A549 treated with dexamethasone at 1 μM for 4 hours (cell line): ENCODE results near the gene RPRD1A. TPM values are rescaled to one million over a fixed set of nuclear protein-coding genes. Genes with fewer than 3 reads are reported as not detected.

Experiments
- total RNA-seq: library from RNA; stranded (reverse); fragments of 200-300 nt; extraction: Qiagen RNA extraction; gene quantifications from 5 replicates; pipeline ENCODE4 v1.2.3, GENCODE V29; 2022

RPRD1A gene
- 15.6 to 25.2 TPM (median 22.3 TPM) in 5 replicates for total RNA-seq

GRCh38 chr18:36067055-36067957 lies at the start of gene RPRD1A:
Gene RPRD1A (minus strand): TSS chr18:36067559. CDS start chr18:36067404, 155 bp downstream.

DNA sequence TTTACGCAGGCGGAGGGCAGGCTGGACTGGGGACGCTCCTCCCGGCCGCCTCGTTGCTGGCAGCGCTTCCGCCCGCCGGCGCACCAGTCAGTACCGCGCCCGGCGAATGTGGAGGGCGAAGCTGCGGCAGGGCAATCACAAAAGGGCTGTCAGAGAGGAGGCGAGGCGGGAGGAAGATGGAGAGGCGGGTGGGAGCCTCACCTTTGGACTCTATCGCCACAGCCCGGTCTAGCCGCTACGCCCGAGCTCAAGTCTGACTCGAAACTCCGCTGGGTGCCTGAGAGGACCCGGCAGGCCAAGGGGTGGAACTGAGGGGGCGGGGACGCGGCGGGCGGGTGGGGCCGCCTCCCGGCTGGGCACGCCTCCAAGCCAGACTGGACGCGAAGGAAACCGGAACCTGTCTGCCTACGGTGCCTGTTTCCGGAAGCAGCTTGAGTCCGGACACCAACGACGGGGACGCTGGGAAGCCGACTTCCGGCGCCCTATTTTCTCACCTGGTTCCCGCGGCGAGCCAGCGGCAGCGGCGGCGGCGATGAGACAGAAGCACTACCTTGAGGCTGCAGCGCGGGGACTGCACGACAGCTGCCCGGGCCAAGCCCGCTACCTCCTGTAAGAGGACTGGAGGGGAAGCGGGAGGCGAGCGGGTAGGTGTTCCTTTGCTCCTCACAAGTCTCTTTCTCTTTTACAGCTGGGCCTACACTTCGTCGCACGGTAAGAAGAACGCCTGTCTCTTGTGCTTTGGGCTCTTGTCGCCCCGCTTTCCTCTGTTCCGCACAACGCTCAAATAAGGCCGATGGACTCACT lies 95.0 kb downstream of the RPRD1A start, which contains the start of gene RMP24:
Gene RMP24, plus strand, starts transcription at position 483 of the 804 bp plus-strand sequence.

Other genes with a start within 250 kb of the RPRD1A start
- gene SLC39A6, start 61.8 kb upstream of the RPRD1A start, total RNA-seq = 38.9 to 54.0 TPM (median 52.4 TPM) in 5 replicates
- 29.2 to 38.2 TPM (median 32.1 TPM) in 5 replicates for gene ELP2, start 62.3 kb upstream of the RPRD1A start, total RNA-seq
- gene MOCOS, start 119.9 kb upstream of the RPRD1A start, total RNA-seq = 2.7 to 4.9 TPM (median 3.6 TPM) in 5 replicates
- 2.5 to 3.3 TPM (median 2.6 TPM) in 5 replicates for gene FHOD3, start 230.2 kb upstream of the RPRD1A start, total RNA-seq